Stimulated activated memory B cell treated with anti-CD40 and anti-IgM and Interleukin-4, amounts not matched to agents 10 μg/mL and 1 μg/mL and 100 μg/mL, for 72 hours (primary cell): ENCODE results near the gene MYO1G.

Experiments used
- ATAC-seq: fragments of 150-1000 bp; cut with Tn5 transposase; 2 replicates; pipeline ENCODE4 v1.10.0; 2021
- H3K27ac Mint-ChIP-seq: one replicate; pipeline ENCODE4 v1.8.0; 2022; ENCODE audit warnings: mild to moderate bottlenecking, mixed read lengths
- H3K27me3 Mint-ChIP-seq: one replicate; pipeline ENCODE4 v1.8.0; 2022; ENCODE audit warnings: mixed read lengths
- H3K36me3 Mint-ChIP-seq: one replicate; pipeline ENCODE4 v1.8.0; 2022; ENCODE audit warnings: mixed read lengths
- H3K4me1 Mint-ChIP-seq: one replicate; pipeline ENCODE4 v1.8.0; 2022; ENCODE audit warnings: mixed read lengths
- H3K4me3 Mint-ChIP-seq: one replicate; pipeline ENCODE4 v1.8.0; 2022; ENCODE audit warnings: mild to moderate bottlenecking, moderate library complexity, mixed read lengths
- H3K9me3 Mint-ChIP-seq: one replicate; pipeline ENCODE4 v1.8.0; 2022; ENCODE audit warnings: mixed read lengths

MYO1G gene

DNA sequence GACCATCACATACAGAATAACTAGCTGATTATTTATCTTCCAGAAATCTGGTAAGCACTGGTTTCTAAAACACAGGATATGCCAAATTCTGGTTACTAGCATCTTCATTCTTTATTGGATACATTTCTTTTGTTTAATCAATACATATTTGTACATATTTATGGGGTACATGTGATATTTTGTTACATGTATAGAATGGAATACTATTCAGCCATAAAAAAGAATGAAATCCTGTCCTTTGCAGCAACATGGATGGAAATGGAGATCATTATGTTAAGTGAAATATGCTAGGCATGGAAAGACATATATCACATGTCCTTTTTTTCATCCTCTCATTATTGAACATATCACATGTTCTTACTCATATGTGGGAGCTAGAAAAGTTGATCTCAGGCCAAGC lies 60.8 kb downstream of the MYO1G start:
- no peaks in the 10 kb centered on the region for H3K9me3 Mint-ChIP-seq
- no peak overlapping the region for H3K27ac Mint-ChIP-seq
- peaks cover 17% of the 10 kb centered on the region for H3K4me1 Mint-ChIP-seq
- no peak overlapping the region for H3K4me3 Mint-ChIP-seq
- ATAC-seq, result no peak
- no peaks in the 10 kb centered on the region for H3K36me3 Mint-ChIP-seq
- H3K27me3 Mint-ChIP-seq, result no peaks in the 10 kb centered on the region

DNA sequence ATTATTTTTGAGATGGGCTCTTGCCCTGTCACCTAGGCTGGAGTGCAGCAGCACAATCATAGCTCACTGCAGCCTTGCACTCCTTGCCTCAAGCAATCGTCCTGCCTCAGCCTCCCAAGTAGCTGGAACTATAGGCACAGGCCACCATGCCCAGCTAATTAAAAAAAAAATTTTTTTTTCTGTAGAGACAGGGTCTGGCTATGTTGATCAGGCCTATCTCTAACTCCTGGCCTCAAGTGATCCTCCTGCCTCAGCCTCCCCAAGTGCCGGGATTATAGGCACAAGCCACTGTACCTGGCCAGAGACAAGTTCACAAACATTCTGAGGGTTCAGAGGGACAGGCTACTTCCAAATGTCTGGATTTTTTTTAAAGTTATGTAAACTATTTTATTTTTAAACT lies 61.4 kb downstream of the MYO1G start:
- Mint-ChIP-seq H3K27me3 (no peaks in the 10 kb centered on the region), H3K9me3 (no peaks in the 10 kb centered on the region), H3K4me3 (no peak overlapping the region), H3K36me3 (no peaks in the 10 kb centered on the region), H3K4me1 (peaks cover 17% of the 10 kb centered on the region), H3K27ac (no peak overlapping the region)
- ATAC-seq, result no peak

DNA sequence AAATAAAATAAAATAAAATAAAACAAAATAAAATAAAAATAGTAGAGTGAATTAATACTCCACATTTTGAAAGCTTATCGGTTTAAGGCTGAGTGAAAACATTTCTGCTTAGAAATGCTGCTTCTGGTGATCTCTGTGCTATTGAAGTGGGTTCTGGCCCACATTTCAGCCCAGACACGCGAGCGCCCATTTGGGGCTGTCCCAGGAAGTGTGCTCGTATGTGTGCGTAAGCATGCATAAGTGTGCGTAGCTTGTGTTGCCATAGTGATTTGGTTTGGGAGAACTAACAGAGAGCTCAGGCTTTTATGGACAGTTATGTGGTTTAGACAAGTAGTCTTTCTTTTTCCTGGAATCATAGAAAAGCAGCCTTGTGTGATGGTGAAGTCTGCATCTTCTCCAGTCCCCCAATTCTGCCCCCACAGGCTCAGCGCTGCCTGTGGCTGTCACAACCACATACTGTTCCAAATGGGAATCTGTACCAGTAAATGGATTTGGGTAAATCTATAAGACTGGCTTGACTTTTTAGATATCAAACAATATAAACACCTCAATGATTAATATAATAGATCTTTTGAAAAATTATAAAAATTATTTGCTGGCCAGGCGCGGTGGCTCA lies 63.7 kb downstream of the MYO1G start:
- H3K9me3 Mint-ChIP-seq, result no peaks in the 10 kb centered on the region
- ATAC-seq, result peak; percentile 94
- peaks cover 5% of the 10 kb centered on the region for H3K4me1 Mint-ChIP-seq
- no peaks in the 10 kb centered on the region for H3K36me3 Mint-ChIP-seq
- peak overlapping the region; percentile 72 for H3K27ac Mint-ChIP-seq
- peak overlapping the region; percentile 12 for H3K4me3 Mint-ChIP-seq
- no peaks in the 10 kb centered on the region for H3K27me3 Mint-ChIP-seq

DNA sequence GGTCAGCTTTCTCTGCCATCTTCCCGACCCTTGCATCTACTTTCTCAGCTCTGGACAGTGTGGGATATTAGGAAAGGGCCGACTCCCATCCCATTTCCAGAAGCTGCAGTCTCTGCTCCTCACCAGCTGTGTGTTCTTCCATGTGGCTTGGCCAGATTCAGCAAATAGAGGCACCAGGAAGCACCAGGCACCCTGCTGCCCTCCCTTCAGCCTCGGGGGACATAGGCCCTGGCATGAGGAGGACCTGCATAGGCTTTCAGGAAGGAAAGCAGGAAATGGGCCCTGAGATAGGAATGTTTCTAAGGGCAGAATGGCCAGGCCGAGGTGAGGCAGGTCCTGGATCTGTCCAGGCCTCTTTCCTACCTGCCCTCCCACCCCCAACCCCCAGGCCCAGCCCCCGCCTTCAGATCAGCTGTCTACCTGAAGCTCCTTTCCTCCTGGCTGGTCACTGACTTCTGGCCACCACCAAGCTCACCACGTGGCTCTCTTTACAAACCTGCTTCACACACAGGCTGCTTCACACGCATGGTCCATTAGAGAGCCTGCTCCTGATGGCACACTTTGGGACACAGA lies 66.0 kb downstream of the MYO1G start:
- ATAC-seq, result no peak
- H3K9me3 Mint-ChIP-seq, result no peaks in the 10 kb centered on the region
- H3K4me3 Mint-ChIP-seq, result no peak overlapping the region
- no peaks in the 10 kb centered on the region for H3K36me3 Mint-ChIP-seq
- peaks cover 5% of the 10 kb centered on the region for H3K4me1 Mint-ChIP-seq
- peaks cover 6% of the 10 kb centered on the region for H3K27me3 Mint-ChIP-seq
- H3K27ac Mint-ChIP-seq, result peak overlapping the region; percentile 72
